Liver (tissue), 9 donors: ENCODE data around the gene BASP1. TPM values are rescaled to one million over a fixed set of nuclear protein-coding genes. Genes with fewer than 3 reads are reported as not detected.

ENCODE experiments used
- DNase-seq: peaks from one replicate; pipeline ENCODE4 v3.0.0-alpha.2; 2017; ENCODE audit warnings: low spot score
- H3K27ac ChIP-seq, 2 donors: one replicate each; pipeline ENCODE4 v1.7.0; 2013; ENCODE audit warnings: inconsistent platforms in 2 of 2, low read length in 2 of 2, control low read depth in 1 of 2, low read depth in 1 of 2, mild to moderate bottlenecking in 1 of 2
- H3K27me3 ChIP-seq, 4 donors: one replicate each; pipeline versions ENCODE4 v1.6.1 to v1.7.0; 2013; ENCODE audit warnings: low read length in 3 of 4, inconsistent platforms in 1 of 4, mild to moderate bottlenecking in 1 of 4, moderate library complexity in 1 of 4; ENCODE audit not compliant: control insufficient read depth in 4 of 4, insufficient read depth in 4 of 4
- H3K36me3 ChIP-seq, 4 donors: one replicate each; pipeline versions ENCODE4 v1.6.1 to v1.7.0; 2013; ENCODE audit warnings: low read length in 3 of 4, mild to moderate bottlenecking in 3 of 4, low read depth in 1 of 4, moderate library complexity in 1 of 4; ENCODE audit not compliant: control insufficient read depth in 4 of 4, insufficient read depth in 3 of 4
- H3K4me1 ChIP-seq, 4 donors: one replicate each; pipeline versions ENCODE4 v1.6.1 to v1.7.0; 2013; ENCODE audit warnings: low read length in 3 of 4, mild to moderate bottlenecking in 3 of 4, moderate library complexity in 1 of 4; ENCODE audit not compliant: control insufficient read depth in 4 of 4, insufficient read depth in 4 of 4
- H3K4me3 ChIP-seq, 3 donors: one replicate each; pipeline versions ENCODE4 v1.6.1 to v1.7.0; 2013; ENCODE audit warnings: low read length in 3 of 3, control low read depth in 1 of 3, low read depth in 1 of 3, mild to moderate bottlenecking in 1 of 3
- H3K9ac ChIP-seq, 2 donors: one replicate each; pipeline ENCODE4 v1.7.0; 2013; ENCODE audit warnings: low read length in 2 of 2, mild to moderate bottlenecking in 2 of 2, moderate library complexity in 2 of 2, control low read depth in 1 of 2, low read depth in 1 of 2
- H3K9me3 ChIP-seq, 4 donors: one replicate each; pipeline versions ENCODE4 v1.6.1 to v1.7.0; 2013; ENCODE audit warnings: low read length in 3 of 4; ENCODE audit not compliant: control insufficient read depth in 4 of 4
- ATF3 ChIP-seq: IDR thresholded peaks from 2 replicates; pipeline ENCODE4 v1.6.1; 2016; ENCODE audit warnings: antibody characterized with exemption
- CTCF ChIP-seq: fragments of 150-350 bp; IDR thresholded peaks from 2 replicates; pipeline ENCODE4 v1.5.1; 2017; ENCODE audit warnings: improper control_type of control experiment, low read depth, low read length; ENCODE audit not compliant: missing input control
- EGR1 ChIP-seq, 2 donors: IDR thresholded peaks; 2 replicates each; pipeline ENCODE4 v1.6.1; 2016 to 2018; ENCODE audit warnings: antibody characterized with exemption in 2 of 2, low read depth in 2 of 2
- FOXA1 ChIP-seq: IDR thresholded peaks from 2 replicates; pipeline ENCODE4 v1.6.1; 2016; ENCODE audit warnings: antibody characterized with exemption
- FOXA2 ChIP-seq: IDR thresholded peaks from 2 replicates; pipeline ENCODE4 v1.6.1; 2016; ENCODE audit warnings: antibody characterized with exemption
- GABPA ChIP-seq, 2 donors: IDR thresholded peaks in 1 of 2; conservative IDR thresholded peaks in 1 of 2; 2 replicates each; pipeline ENCODE4 v1.6.1; 2016; ENCODE audit warnings: antibody characterized with exemption in 2 of 2, mild to moderate bottlenecking in 1 of 2, moderate library complexity in 1 of 2
- HNF4A ChIP-seq, 2 donors: conservative IDR thresholded peaks; 2 replicates each; pipeline ENCODE4 v1.6.1; 2016; ENCODE audit warnings: antibody characterized with exemption in 2 of 2, mild to moderate bottlenecking in 2 of 2
- HNF4G ChIP-seq: IDR thresholded peaks from 2 replicates; pipeline ENCODE4 v1.6.1; 2016; ENCODE audit warnings: antibody characterized with exemption
- JUND ChIP-seq, 2 donors: IDR thresholded peaks; 2 replicates each; pipeline ENCODE4 v1.6.1; 2016; ENCODE audit warnings: antibody characterized with exemption in 2 of 2
- MAX ChIP-seq: IDR thresholded peaks from 2 replicates; pipeline ENCODE4 v1.6.1; 2016; ENCODE audit warnings: antibody characterized with exemption
- NR2F2 ChIP-seq: IDR thresholded peaks from 2 replicates; pipeline ENCODE4 v1.6.1; 2016; ENCODE audit warnings: antibody characterized with exemption
- RAD21 ChIP-seq, 2 donors: IDR thresholded peaks; 2 replicates each; pipeline ENCODE4 v1.6.1; 2016; ENCODE audit warnings: antibody characterized with exemption in 2 of 2, mild to moderate bottlenecking in 2 of 2
- REST ChIP-seq: IDR thresholded peaks from 2 replicates; pipeline ENCODE4 v1.6.1; 2016; ENCODE audit warnings: antibody characterized with exemption, mild to moderate bottlenecking
- RXRA ChIP-seq, 2 donors: IDR thresholded peaks; 2 replicates each; pipeline ENCODE4 v1.6.1; 2017 to 2018; ENCODE audit warnings: antibody characterized with exemption in 2 of 2, mild to moderate bottlenecking in 1 of 2
- SP1 ChIP-seq: IDR thresholded peaks from 2 replicates; pipeline ENCODE4 v1.6.1; 2018; ENCODE audit warnings: antibody characterized with exemption, mild to moderate bottlenecking
- TAF1 ChIP-seq: conservative IDR thresholded peaks from 2 replicates; pipeline ENCODE4 v1.6.1; 2016; ENCODE audit warnings: antibody characterized with exemption, mild to moderate bottlenecking
- YY1 ChIP-seq: IDR thresholded peaks from 2 replicates; pipeline ENCODE4 v1.6.1; 2016; ENCODE audit warnings: antibody characterized with exemption, mild to moderate bottlenecking
- ZBTB33 ChIP-seq: IDR thresholded peaks from 2 replicates; pipeline ENCODE4 v1.6.1; 2016; ENCODE audit warnings: antibody characterized with exemption
- WGBS: extraction: QIAGEN DNeasy Blood & Tissue Kit; methylation state at CpG from one replicate; pipeline ENCODE4 v1.1.7; 2013; 5-methylcytosine and 5-hydroxymethylcytosine counted together
- polyA plus RNA-seq, 2 donors: library from polyadenylated mRNA; stranded (reverse) in 1 of 2; unstranded in 1 of 2; fragments of 200-250 nt in 1 of 2; fragments of >200 nt in 1 of 2; fragmentation: Nextera tagmentation in 1 of 2; extraction: Ambion mirVana in 1 of 2; gene quantifications; one replicate each; pipeline versions ENCODE4 v1.2.1 to v1.2.3, GENCODE V29; 2013 to 2015
- total RNA-seq, 2 donors: library from RNA; depleted of rRNA; stranded (reverse); fragments of >200 nt; gene quantifications; one replicate each; pipeline ENCODE4 v1.2.3, GENCODE V29; 2014
- donor health status: healthy.
- donor health status: healthy.
- donor health status: healthy.
- donor health status: healthy.
- donor health status: healthy.

BASP1 gene
- total and polyA plus RNA-seq, 4 donors, result 1.2 to 17.0 (median 5.4) TPM

DNA sequence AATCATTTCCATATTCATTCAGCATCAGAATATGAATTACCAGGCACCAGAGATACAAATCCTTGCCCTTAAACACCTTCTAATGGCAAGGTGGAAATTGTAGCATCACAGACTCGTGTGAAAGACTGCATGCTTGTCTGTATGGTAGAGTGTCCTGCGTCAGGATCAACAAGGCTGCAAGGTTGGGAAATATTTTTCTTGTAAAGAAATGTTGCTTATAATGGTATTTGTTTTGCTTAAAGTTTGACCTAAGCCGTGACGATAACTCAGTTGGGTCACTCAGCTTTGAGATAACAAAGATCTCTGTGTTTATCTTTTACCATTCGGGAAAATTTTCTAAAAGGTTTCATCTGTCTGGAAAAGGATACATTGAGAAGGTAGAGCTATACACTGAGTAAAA lies 87.6 kb downstream of the BASP1 start:
- no peak overlapping the region for H3K27ac ChIP-seq
- 17% methylated on average over 5 of the region's 5 CpGs for WGBS
- H3K4me1 ChIP-seq, result peaks cover 0 to 1% (median 0%) of the 10 kb centered on the region in 4 donors
- TF ChIP-seq YY1 (no peak), EGR1 (IDR thresholded peaks at IDR 0.05; ENCODE audit: low read depth in 2 of 2) (no peak), REST (no peak), FOXA2 (no peak), ZBTB33 (no peak), HNF4A (conservative IDR thresholded peaks at IDR 0.05) (no peak), MAX (no peak), TAF1 (no peak), SP1 (no peak), HNF4G (no peak), FOXA1 (no peak), NR2F2 (no peak), ATF3 (no peak), GABPA (IDR thresholded peaks at IDR 0.05 in 1 of 2, conservative IDR thresholded peaks at IDR 0.05 in 1 of 2) (no peak), CTCF (no peak), JUND (IDR thresholded peaks at IDR 0.05) (no peak), RXRA (IDR thresholded peaks at IDR 0.05) (no peak), RAD21 (IDR thresholded peaks at IDR 0.05) (no peak)
- H3K9me3 ChIP-seq, result no peaks in the 10 kb centered on the region
- no peaks in the 10 kb centered on the region for H3K36me3 ChIP-seq
- no peak overlapping the region for H3K9ac ChIP-seq
- peaks cover 0 to 3% (median 1%) of the 10 kb centered on the region in 4 donors for H3K27me3 ChIP-seq
- no peak overlapping the region for H3K4me3 ChIP-seq
- DNase-seq, result no peak
